Nephron progenitor cell (in vitro differentiated cells): Measurements from ENCODE around the gene SHE.
"Not testable (repeated sequence)": the region's sequence is repeated elsewhere in the genome, so short reads cannot be mapped to it uniquely, and the experiment has no call there.

Experiments used
- DNase-seq: peaks from one replicate; pipeline ENCODE4 v3.0.0; 2021
- H3K27ac Mint-ChIP-seq: 2 replicates; pipeline ENCODE4 v1.8.0; 2021; ENCODE audit warnings: mild to moderate bottlenecking, moderate library complexity, mixed read lengths
- H3K27me3 Mint-ChIP-seq: 2 replicates; pipeline ENCODE4 v1.8.0; 2021; ENCODE audit warnings: mild to moderate bottlenecking, low read depth, mixed read lengths; ENCODE audit not compliant: poor library complexity
- H3K36me3 Mint-ChIP-seq: 2 replicates; pipeline ENCODE4 v1.8.0; 2021; ENCODE audit warnings: low read depth, mixed read lengths
- H3K4me1 Mint-ChIP-seq: 2 replicates; pipeline ENCODE4 v1.8.0; 2021; ENCODE audit warnings: mixed read lengths
- H3K4me3 Mint-ChIP-seq: 2 replicates; pipeline ENCODE4 v1.8.0; 2021; ENCODE audit warnings: mild to moderate bottlenecking, moderate library complexity, mixed read lengths
- H3K9me3 Mint-ChIP-seq: 2 replicates; pipeline ENCODE4 v1.8.0; 2021; ENCODE audit warnings: mild to moderate bottlenecking, moderate library complexity, mixed read lengths
- CTCF ChIP-seq: fragments of 200-600 bp; sonication (generic); IDR thresholded peaks from 2 replicates; pipeline ENCODE4 v1.5.0; 2021; ENCODE audit warnings: antibody characterized with exemption

Gene SHE

DNA sequence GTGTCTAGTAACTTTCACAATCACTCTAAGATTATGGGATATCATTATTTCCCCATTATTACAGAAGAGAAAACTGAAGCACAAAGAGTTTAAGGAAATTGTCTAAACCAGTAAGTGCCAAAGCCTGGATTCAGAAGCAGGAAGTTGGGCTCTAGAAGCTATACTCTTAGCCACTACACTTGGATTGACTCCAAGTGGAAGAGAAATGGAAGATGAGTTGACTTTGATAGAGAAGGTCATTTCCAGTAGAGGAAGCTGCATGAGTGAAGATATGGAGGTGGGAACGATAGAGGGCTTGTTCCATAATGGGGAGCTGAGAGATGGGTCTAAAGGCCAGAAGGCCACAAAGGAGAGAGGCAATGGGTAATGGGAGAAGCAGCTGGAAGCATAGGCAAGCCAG is 11.9 kb downstream of the SHE start:
- H3K4me3 Mint-ChIP-seq, result no peak overlapping the region
- no peak for TF ChIP-seq CTCF
- no peak for DNase-seq

GRCh38 chr1:154489695-154490274 is 12.4 kb downstream of the SHE start:
- Mint-ChIP-seq H3K27ac (no peak overlapping the region), H3K27me3 (peaks cover 12% of the 10 kb centered on the region), H3K4me3 (no peak overlapping the region), H3K4me1 (peaks cover 53% of the 10 kb centered on the region), H3K9me3 (no peaks in the 10 kb centered on the region), H3K36me3 (no peaks in the 10 kb centered on the region)
- DNase-seq, result no peak
- TF ChIP-seq CTCF, result no peak

More for the DNA sequence above, 11.9 kb downstream of the SHE start:
- Mint-ChIP-seq H3K27ac (no peak overlapping the region), H3K9me3 (no peaks in the 10 kb centered on the region), H3K36me3 (no peaks in the 10 kb centered on the region), H3K27me3 (peaks cover 12% of the 10 kb centered on the region), H3K4me1 (peaks cover 51% of the 10 kb centered on the region)

DNA sequence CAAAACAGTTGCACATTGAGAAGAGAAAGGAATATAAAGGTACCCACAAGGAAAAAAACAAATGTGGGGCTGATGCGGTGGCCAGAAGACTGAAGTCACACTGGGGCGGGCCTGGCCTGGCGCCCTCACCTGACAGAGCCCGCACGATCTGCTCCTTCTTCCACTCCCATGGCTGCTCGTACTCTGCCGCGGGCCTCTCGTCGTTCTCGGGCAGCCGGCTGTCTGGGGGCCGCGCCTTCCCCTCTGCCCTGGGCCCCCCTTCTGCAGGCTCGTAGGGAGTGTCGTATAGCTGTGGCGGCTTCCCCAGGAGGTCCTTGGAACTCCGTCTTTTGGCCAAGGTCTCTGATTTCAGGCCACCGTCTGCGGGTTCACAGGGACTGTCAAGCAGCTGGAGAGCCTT is 13.3 kb downstream of the SHE start:
- DNase-seq, result no peak
- H3K27ac Mint-ChIP-seq, result no peak overlapping the region
- no peak for TF ChIP-seq CTCF
- peaks cover 56% of the 10 kb centered on the region for H3K4me1 Mint-ChIP-seq
- no peaks in the 10 kb centered on the region for H3K36me3 Mint-ChIP-seq
- no peaks in the 10 kb centered on the region for H3K9me3 Mint-ChIP-seq
- H3K27me3 Mint-ChIP-seq, result peaks cover 12% of the 10 kb centered on the region
- no peak overlapping the region for H3K4me3 Mint-ChIP-seq

- not testable (repeated sequence) for H3K27ac Mint-ChIP-seq, DNase-seq, H3K4me3 Mint-ChIP-seq, H3K36me3 Mint-ChIP-seq, H3K9me3 Mint-ChIP-seq
- Mint-ChIP-seq H3K27me3 (peaks cover 10% of the 10 kb centered on the region), H3K4me1 (peaks cover 34% of the 10 kb centered on the region)
These were observed 15.5 kb downstream of the SHE start for GRCh38 chr1:154486756-154487155.

- no peak for TF ChIP-seq CTCF
- Mint-ChIP-seq H3K4me3 (no peak overlapping the region), H3K4me1 (peaks cover 33% of the 10 kb centered on the region), H3K9me3 (no peaks in the 10 kb centered on the region), H3K36me3 (no peaks in the 10 kb centered on the region), H3K27ac (peak overlapping the region; percentile 44), H3K27me3 (peaks cover 5% of the 10 kb centered on the region)
- no peak for DNase-seq
These were observed 16.2 kb downstream of the SHE start for GRCh38 chr1:154485910-154486496.

GRCh38 chr1:154485106-154485505 is 17.1 kb downstream of the SHE start:
- DNase-seq, result no peak
- H3K27me3 Mint-ChIP-seq, result peaks cover 4% of the 10 kb centered on the region
- TF ChIP-seq CTCF, result no peak
- no peaks in the 10 kb centered on the region for H3K9me3 Mint-ChIP-seq
- peaks cover 42% of the 10 kb centered on the region for H3K4me1 Mint-ChIP-seq
- H3K27ac Mint-ChIP-seq, result no peak overlapping the region
- H3K36me3 Mint-ChIP-seq, result no peaks in the 10 kb centered on the region
- H3K4me3 Mint-ChIP-seq, result no peak overlapping the region
